Measurements from ENCODE around the gene ADAM11. TPM values are rescaled to one million over a fixed set of nuclear protein-coding genes. Genes with fewer than 3 reads are reported as not detected.

Gene ADAM11
- total and polyA plus RNA-seq, 9 of the 15 experiments (the other 6 are each of a cell fraction or from before 2014, with no cell fraction given), result 0.01 to 0.31 (median 0.14) TPM; not detected in 2

DNA sequence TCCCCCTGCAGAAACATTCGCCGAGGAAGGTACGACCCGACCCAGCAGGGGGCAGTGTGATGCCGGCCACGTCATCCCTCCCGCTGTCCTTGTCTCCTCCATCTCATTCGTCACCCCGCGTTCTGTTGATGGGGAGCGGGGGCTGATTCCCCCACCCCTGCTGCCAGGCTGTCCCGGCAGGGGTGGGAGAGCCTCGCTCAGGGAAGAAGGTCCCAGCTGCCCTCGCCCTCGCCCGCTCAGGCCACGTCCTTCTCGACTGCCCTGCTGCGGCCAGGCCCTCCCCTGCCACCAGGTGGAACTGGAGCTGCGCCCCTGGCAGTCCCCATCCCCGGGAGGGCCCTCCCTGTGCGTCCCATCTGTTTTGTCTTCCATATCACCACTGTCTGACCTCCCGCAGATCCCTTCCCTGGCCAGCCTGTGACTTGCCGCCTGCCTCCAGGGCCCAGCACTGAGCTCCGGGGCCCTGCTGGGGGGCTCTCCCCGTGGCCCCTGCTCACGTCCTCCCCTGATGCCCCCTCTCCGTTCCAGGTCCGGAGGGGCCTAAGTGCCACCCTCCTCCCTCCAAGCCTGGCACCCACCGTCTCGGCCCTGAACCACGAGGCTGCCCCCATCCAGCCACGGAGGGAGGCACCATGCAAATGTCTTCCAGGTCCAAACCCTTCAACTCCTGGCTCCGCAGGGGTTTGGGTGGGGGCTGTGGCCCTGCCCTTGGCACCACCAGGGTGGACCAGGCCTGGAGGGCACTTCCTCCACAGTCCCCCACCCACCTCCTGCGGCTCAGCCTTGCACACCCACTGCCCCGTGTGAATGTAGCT lies 20.6 kb downstream of the ADAM11 start (continued):
- TF ChIP-seq, protein P1, sequence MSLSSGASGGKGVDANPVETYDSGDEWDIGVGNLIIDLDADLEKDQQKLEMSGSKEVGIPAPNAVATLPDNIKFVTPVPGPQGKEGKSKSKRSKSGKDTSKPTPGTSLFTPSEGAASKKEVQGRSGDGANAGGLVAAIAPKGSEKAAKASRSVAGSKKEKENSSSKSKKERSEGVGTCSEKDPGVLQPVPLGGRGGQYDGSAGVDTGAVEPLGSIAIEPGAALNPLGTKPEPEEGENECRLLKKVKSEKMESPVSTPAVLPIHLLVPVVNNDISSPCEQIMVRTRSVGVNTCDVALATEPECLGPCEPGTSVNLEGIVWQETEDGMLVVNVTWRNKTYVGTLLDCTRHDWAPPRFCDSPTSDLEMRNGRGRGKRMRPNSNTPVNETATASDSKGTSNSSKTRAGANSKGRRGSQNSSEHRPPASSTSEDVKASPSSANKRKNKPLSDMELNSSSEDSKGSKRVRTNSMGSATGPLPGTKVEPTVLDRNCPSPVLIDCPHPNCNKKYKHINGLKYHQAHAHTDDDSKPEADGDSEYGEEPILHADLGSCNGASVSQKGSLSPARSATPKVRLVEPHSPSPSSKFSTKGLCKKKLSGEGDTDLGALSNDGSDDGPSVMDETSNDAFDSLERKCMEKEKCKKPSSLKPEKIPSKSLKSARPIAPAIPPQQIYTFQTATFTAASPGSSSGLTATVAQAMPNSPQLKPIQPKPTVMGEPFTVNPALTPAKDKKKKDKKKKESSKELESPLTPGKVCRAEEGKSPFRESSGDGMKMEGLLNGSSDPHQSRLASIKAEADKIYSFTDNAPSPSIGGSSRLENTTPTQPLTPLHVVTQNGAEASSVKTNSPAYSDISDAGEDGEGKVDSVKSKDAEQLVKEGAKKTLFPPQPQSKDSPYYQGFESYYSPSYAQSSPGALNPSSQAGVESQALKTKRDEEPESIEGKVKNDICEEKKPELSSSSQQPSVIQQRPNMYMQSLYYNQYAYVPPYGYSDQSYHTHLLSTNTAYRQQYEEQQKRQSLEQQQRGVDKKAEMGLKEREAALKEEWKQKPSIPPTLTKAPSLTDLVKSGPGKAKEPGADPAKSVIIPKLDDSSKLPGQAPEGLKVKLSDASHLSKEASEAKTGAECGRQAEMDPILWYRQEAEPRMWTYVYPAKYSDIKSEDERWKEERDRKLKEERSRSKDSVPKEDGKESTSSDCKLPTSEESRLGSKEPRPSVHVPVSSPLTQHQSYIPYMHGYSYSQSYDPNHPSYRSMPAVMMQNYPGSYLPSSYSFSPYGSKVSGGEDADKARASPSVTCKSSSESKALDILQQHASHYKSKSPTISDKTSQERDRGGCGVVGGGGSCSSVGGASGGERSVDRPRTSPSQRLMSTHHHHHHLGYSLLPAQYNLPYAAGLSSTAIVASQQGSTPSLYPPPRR (CRISPR knock-in tag; IDR thresholded peaks at IDR 0.05; ENCODE audit: borderline replicate concordance), result 0 out of 2 replicates have a peak, but pooled peaks have one; percentile 49
- TF ChIP-seq TRIM24 (IDR thresholded peaks at IDR 0.05), result 0 out of 4 replicates have a peak, but pooled peaks of 1 of the 2 experiments have one; percentile 15
- TF ChIP-seq DPF2 (IDR thresholded peaks at IDR 0.05), result peak; percentile 61; the same call in 1 of the 2 replicates
- TF ChIP-seq, protein P2, sequence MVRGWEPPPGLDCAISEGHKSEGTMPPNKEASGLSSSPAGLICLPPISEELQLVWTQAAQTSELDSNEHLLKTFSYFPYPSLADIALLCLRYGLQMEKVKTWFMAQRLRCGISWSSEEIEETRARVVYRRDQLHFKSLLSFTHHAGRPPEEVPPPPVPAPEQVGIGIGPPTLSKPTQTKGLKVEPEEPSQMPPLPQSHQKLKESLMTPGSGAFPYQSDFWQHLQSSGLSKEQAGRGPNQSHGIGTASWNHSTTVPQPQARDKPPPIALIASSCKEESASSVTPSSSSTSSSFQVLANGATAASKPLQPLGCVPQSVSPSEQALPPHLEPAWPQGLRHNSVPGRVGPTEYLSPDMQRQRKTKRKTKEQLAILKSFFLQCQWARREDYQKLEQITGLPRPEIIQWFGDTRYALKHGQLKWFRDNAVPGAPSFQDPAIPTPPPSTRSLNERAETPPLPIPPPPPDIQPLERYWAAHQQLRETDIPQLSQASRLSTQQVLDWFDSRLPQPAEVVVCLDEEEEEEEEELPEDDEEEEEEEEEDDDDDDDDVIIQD (CRISPR knock-in tag; IDR thresholded peaks at IDR 0.05), result no peak
- 0 out of 2 replicates have a peak, but pooled peaks have one; percentile 29 for TF ChIP-seq SMARCA4 (IDR thresholded peaks at IDR 0.05)
- peak; percentile 18; the same call in 1 of the 2 replicates for TF ChIP-seq ZEB2 (IDR thresholded peaks at IDR 0.05)
- TF ChIP-seq HLTF (IDR thresholded peaks at IDR 0.05), result 0 out of 2 replicates have a peak, but pooled peaks have one; percentile 59
- TF ChIP-seq, protein P3, sequence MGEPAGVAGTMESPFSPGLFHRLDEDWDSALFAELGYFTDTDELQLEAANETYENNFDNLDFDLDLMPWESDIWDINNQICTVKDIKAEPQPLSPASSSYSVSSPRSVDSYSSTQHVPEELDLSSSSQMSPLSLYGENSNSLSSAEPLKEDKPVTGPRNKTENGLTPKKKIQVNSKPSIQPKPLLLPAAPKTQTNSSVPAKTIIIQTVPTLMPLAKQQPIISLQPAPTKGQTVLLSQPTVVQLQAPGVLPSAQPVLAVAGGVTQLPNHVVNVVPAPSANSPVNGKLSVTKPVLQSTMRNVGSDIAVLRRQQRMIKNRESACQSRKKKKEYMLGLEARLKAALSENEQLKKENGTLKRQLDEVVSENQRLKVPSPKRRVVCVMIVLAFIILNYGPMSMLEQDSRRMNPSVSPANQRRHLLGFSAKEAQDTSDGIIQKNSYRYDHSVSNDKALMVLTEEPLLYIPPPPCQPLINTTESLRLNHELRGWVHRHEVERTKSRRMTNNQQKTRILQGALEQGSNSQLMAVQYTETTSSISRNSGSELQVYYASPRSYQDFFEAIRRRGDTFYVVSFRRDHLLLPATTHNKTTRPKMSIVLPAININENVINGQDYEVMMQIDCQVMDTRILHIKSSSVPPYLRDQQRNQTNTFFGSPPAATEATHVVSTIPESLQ (CRISPR knock-in tag; IDR thresholded peaks at IDR 0.05), result no peak
- TF ChIP-seq KDM1A (IDR thresholded peaks at IDR 0.05), result peak in 1 of 2 experiments; percentile 45; a peak in 2 of 4 replicates
- TF ChIP-seq MEIS2 (IDR thresholded peaks at IDR 0.05; ENCODE audit: partially characterized antibody), result peak; percentile 66
- TF ChIP-seq, protein P4, sequence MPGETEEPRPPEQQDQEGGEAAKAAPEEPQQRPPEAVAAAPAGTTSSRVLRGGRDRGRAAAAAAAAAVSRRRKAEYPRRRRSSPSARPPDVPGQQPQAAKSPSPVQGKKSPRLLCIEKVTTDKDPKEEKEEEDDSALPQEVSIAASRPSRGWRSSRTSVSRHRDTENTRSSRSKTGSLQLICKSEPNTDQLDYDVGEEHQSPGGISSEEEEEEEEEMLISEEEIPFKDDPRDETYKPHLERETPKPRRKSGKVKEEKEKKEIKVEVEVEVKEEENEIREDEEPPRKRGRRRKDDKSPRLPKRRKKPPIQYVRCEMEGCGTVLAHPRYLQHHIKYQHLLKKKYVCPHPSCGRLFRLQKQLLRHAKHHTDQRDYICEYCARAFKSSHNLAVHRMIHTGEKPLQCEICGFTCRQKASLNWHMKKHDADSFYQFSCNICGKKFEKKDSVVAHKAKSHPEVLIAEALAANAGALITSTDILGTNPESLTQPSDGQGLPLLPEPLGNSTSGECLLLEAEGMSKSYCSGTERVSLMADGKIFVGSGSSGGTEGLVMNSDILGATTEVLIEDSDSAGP (CRISPR knock-in tag; IDR thresholded peaks at IDR 0.05), result peak; percentile 3; the same call in 1 of the 2 replicates
- peak; percentile 80 for TF ChIP-seq ATF1 (CRISPR knock-in tag; IDR thresholded peaks at IDR 0.05)
- TF ChIP-seq ATF1 (tag; IDR thresholded peaks at IDR 0.05), result peak; percentile 98
- TF ChIP-seq BRD9 (IDR thresholded peaks at IDR 0.05; ENCODE audit: low read depth, partially characterized antibody), result peak; percentile 64
- TF ChIP-seq, protein P5, sequence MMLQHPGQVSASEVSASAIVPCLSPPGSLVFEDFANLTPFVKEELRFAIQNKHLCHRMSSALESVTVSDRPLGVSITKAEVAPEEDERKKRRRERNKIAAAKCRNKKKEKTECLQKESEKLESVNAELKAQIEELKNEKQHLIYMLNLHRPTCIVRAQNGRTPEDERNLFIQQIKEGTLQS (IDR thresholded peaks at IDR 0.05), result peak; percentile 91
- TF ChIP-seq, protein P5 (CRISPR knock-in tag; conservative IDR thresholded peaks at IDR 0.05), result no peak; the same call in 1 of the 2 replicates
